HG03135 (cell line): ENCODE results near the gene SLC35A3.
"Not testable (repeated sequence)": the region's sequence is repeated elsewhere in the genome, so short reads cannot be mapped to it uniquely, and the experiment has no call there.

Source experiments
- ATAC-seq: cut with Tn5 transposase; IDR thresholded peaks from one replicate; pipeline ENCODE4 v1.9.1; 2021; ENCODE audit warnings: mild to moderate bottlenecking, moderate library complexity; ENCODE audit not compliant: unreplicated experiment

SLC35A3 gene

DNA sequence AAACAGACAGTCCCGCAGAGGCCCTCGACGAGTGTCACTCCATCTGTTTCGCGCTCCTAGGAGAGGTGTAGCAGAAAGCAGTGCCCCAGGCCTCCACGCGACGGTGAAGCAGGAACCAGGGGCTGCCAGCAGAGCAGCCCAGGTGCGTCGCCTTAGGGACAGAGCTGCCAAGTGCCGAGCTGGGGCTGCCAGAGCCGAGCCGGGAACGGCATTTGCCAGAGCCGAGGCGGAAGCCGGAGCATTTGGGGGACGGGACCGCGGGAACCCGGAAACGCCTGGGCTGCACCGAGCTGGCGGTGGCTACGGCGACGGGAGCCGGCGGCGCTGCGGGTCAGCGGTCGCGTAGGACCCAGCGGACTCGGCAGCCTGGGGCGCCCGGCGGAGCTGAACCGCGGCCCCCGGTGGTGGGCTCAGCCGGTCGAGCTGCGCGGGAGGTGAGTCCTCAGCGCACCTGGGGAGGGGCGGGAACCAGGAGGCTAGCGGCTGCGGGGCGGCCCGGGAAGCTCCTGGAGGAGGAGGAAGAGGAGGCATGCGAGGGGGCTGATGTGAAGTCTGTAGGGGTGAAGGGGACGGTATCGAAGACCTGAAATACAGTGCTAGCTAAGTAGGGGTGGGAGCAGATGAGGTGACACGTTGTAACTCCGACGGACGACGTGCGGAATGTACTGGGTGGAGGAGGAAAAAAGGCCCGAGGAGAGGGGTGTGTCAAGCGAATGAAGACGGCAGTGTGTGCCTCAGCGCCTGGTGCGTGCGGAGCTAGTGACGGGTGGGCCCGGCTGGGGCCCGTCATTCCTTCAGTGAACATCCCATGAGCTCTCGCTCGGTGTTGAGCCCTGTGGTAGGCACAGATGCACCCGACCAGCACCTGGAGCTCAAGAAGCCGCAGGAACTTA lies at the start of gene SLC35A3:
Gene SLC35A3 (plus strand): TSS at position 268 of the 893 bp plus-strand sequence. CDS start 23,559 bp downstream, outside the sequence.
- ATAC-seq = peak; percentile 90

DNA sequence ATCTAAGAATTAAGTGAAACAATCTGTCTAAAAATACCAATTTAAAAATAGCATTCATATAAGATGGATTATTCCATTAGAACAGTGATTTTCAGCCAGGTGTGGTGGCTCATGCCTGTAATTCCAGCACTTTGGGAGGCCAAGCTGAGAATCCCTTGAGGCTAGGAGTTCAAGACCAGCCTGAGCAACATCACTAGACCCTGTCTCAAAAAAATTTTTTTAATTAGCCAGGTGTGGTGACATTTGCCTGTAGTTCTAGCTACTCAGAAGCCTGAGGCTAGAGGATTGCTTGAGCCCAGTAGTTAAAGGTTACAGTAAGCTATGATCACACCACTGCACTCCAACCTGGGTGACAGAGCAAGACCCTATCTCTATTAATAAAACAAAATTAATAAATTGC lies 35.0 kb upstream of the SLC35A3 start:
- ATAC-seq = no peak

DNA sequence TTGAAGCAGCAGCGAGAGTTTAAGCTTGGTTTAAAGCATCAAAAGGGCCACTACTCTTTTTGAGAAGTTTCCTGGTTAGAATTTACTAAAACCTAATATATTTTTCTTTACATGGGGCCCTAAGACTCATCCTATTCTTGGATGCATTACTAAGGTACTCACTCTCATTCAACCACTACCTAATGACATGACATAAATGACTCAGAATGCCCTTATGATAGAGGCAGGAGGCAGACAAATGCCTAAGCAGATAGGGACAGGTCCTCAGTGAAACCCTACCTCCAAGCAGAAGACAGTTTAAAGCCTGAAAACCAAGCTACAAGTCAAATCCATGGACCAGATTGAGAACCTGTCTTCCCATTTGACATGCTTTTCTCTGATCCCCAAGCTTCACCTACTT lies 34.3 kb upstream of the SLC35A3 start:
- ATAC-seq = no peak

DNA sequence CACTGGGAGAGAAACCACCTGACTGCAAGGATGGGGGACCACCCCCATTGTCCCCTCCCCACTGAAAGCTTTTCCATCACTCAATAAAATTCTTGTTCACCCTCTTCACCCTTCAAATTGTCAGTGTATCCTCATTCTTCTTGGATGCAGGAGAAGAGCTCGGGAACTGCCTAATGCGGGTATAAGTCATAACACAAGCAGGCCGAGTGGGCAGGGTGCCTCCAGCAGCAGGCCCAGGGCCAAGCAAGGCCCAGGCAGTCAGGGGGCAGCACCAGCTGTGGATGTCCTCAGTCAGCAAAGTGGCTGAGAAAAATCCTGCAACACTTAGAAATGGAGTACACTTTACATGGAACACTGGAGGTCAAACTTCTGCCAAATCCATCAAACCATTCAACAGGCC lies 33.7 kb upstream of the SLC35A3 start:
- ATAC-seq = no peak

DNA sequence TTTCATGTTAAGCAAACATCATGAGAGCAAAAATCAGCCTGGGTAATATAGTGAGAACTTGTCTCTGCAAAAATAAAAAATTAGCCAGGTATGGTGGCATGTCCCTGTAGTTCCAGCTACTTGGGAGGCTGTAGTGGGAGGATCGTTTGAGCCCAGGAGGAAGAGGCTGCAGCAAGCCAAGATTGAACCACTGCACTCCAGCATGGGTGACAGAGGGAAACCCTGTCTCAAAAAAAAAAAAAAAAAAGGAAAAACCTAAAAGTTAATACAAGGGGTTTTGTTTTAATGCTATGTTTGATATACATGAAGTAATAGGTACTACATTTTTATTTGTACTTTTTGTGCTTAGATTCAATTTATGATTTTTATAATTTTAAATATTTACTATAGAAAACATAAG lies 27.1 kb upstream of the SLC35A3 start:
- no peak for ATAC-seq

DNA sequence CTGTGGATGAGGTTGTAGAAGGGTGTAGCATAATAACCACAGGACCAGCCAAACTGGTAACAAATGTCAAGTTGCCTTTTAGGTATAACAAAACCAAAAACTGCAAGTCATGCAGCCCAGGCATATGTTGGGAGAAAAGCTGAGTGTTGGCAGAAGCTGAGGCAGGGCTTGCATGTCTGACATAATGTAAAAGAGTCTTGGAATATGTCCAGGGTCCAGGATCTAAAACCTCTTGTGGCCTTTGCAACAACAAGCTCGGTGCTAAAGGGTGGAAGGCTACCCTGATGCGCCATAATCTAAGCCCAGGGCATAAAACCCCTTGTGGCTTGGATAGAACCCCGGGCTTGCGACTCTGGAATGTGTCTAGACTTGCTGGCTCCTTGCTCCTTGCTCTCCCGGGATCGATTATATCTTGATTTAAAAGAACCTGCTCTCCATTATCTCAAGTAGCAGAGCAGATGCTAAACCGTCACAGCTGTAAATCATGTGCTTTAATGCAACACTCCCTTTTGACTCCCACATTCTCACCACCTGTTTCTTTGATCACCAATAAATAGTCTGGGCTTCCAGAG lies 26.5 kb upstream of the SLC35A3 start:
- no peak for ATAC-seq

DNA sequence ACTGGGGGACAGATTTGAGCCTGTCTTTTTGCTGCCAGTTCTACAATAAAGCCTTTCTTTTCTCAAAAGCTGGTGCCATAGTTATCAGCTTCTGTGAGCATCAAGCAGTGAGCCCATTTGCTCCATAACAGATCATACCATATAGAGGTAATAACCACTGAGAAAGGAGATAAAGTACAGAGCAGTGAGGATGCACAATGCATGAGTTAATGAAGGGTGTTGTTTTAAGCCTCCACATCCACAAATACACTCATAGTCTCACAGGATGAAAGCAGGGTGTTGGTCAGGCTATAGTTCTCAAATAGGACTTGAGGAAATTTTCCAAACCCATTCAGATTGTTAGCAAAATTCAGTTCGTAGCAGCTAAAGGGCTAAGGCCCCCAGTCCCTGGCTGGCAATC lies 25.6 kb upstream of the SLC35A3 start:
- ATAC-seq = no peak

DNA sequence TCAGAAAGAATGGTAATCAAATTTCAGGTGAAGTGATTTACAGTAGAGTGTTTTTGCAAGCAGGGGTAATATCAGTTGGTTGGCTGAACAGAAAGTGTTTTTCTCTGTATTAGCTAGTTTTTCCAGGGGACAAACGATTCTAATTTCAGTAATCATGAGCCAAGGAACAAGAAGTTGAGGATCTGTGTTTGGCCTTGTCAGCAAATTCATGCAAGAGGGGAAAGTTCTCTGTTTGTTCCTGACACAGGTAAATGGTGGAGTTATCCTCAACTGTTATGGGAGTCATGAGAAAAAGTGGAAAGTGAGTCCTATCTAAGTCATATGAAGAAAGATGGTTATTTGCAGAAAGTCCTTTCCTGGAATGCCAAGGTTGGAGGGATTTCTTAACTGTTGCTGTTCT lies 24.6 kb upstream of the SLC35A3 start:
- ATAC-seq = no peak

DNA sequence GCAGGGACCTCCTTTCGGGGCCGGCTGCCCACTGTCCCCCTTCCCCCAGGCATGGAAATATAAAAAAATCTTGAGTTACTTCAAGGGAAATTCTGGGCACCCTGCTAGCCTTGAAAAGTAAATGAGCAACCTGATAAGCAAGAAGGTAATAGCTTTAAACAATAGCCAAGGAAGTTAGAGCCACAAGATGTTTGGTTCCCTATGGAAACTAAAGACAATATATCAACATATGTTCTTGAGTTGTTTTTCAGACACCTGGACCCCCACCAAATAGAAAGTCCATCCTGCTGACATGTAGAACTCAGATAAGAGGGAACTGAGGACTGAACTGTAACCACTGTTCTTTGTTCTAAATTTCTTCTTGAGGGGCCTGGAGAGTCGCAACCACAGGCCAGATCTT lies 19.3 kb upstream of the SLC35A3 start:
- ATAC-seq = no peak

DNA sequence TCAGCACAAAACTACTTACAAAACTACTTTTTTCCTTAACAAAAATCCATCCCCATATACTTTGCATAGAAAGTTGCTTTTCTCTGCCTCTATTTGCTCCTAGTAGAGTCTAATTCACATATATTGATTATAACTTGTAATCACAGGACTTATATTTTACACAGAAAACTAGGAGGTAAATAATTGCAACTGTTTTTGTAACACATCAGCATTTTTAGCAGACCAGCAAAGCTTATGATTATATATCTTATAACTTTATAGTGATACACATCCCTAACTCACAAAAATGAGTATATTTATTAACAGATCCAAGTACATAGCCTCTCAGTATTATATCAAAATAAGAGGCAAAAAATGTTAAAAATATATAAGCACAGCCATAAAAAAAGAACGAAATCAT lies 17.3 kb upstream of the SLC35A3 start:
- ATAC-seq = no peak

DNA sequence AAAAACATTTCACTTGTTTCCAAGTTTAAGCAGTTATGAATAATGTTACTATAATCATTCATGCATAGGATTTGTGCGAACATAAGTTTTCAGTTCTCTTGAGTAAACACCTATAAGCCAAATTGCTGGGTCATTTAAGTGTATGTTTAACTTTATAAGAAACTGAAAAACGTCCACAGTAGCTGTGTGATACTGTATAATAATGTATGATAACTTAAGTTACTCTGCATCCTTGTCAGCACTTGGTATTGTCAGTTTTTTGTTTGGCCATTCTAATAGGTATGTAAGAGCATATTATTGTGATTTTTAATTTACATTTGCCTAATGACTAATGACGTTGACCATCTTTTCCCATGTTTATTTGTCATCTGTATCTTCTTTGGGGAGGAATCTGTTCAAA lies 14.4 kb upstream of the SLC35A3 start:
- no peak for ATAC-seq

DNA sequence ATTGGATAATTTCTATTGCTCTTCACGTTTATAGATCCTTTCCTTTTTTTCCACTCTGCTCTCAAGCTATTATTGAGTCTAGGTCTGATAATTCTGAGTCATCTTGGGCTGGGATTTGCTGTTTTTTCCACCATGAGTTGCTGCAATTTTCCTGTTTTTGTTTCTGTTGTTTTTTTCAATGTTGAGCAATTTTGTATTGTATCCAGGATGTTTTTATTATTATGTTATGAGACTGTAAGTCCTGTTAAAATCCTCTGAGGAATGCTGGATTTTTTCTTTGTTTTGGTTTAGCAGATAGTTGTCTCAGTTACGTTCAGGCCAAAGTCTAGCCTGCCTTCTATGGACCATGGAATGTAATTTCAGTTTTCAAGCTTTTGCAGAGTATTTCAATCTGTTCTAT lies 13.0 kb upstream of the SLC35A3 start:
- no peak for ATAC-seq

DNA sequence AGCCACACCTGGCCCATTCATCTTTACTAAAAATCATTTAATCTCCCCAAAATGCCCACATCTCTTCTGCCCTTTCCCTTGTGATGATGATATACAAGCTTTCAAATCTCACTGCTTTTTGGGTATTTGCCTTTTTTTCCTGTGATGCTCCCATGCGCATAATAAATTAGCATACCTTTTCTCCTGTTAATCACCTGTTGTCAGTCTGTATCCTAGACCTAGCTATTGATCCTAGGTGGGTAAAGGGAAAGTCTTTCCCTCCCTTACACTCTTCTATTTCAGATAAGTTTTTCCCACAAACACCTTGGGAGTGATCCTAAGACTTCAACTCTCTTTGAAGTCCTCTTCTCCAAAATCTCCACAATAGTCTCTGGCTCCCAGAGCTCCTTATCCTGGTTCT lies 12.0 kb upstream of the SLC35A3 start:
- no peak for ATAC-seq

DNA sequence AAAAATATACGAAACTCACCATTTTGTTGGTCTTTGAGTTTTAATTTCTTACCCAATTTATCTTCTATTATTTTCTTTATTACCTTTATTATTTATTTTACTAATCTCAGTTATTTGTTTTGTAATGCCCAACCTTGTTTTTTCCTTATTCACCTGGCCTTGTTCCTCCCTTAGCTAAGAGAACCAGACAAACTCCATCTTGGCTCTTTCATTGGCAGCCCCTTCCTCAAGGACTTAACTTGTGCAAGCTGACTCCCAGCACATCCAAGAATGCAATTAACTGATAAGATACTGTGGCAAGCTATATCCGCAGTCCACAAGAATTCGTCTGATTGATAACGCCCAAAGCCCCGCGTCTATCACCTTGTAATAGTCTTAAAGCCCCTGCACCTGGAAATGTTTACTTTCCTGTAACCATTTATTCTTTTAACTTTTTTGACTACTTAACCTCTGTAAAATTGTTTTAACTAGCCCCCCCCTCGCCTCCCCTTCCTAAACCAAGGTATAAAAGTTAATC lies 10.5 kb upstream of the SLC35A3 start:
- not testable (repeated sequence) for ATAC-seq

DNA sequence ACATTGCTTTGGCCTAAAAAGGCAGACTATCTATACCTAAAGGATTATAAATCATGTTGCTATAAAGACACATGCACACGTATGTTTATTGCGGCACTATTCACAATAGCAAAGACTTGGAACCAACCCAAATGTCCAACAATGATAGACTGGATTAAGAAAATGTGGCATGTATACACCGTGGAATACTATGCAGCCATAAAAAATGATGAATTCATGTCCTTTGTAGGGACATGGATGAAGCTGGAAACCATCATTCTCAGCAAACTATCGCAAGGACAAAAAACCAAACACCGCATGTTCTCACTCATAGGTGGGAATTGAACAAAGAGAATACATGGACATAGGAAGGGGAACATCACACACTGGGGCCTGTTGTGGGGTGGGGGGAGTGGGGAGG lies 9.5 kb upstream of the SLC35A3 start:
- ATAC-seq = not testable (repeated sequence)

DNA sequence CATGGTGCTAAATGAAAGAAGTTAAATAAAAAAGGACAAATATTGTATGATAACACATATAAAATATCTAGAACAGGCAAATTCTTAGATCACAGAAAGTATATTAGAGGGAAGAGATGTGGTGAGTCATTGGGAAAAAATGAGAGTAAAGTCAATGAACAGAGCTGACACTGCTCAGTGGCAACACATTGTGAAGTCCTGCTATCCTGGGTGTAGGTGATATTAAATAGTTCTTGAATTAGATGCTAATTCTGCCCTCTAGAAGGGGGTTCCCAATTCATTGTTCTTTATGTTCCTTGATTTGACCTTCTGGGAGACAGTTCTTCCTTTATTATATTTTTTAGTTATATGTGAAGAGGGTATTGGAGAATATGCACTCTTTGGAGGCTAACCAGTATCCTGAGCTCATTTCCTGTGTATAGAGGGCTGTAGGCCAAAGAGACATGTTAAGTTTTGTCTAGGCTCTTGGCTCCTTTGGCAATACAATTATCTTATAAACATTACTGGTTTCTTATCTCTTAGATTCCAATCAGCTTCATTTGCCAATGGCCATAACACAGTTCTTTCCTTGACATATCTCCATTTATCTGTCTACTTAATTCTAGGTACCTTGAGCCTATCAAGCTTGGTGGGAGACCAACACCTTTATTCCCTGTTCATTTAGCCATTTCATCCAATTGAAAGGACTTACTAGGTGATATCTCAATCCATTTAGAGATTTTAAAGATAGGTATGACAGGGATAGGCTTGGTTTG lies 6.6 kb upstream of the SLC35A3 start:
- ATAC-seq = no peak

DNA sequence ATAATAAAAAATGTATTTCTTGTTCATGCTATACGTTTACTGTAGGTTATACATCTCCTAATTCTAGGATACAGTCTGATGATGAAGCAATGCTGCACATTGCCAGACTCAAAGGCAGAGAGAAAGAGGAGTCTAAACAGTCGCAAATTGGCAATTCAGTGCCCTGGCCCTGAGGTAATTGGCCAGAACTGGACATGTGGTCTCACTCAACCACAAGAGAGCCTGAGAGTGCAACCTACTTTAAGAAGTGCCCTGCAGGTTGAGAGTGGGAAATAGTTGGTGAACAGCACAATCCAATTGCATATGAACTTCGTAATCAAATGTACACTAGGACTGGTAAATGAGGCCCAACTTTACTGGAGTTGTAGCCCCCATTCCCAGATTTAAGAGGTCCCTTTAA lies 5.0 kb upstream of the SLC35A3 start:
- ATAC-seq = no peak

DNA sequence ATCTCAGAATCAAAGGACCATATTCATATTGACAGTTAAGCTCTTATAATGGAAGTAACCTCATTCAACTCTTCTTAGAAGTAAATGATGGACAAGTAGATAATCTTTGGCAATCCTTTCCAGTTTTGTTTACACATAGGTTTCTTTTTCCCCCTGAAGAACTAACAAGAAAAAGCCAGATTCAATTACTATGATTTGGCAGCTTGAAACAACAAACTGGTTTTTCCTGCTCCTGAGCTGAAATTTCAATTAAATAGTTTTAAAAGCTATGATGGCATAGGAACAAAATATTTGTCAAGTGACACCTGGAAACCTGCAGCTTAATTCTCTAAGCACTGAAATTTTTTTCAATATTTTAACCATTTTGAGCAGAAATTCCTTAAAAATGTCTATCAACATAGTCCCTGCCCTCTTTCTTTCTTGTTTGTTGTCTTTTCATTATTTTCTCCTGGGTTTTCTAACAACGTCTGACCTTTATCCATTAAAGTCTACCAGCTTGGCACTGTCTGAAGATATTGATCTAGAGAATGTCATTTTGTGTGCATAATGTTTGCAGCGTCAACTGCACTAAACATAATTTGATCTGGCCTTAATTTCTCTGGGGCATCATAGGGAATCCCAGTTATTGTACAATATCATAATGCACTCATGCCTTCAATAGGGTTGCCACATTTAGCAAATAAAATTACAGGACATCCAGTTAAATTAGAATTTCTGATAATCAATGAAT lies 4.0 kb upstream of the SLC35A3 start:
- ATAC-seq = no peak

DNA sequence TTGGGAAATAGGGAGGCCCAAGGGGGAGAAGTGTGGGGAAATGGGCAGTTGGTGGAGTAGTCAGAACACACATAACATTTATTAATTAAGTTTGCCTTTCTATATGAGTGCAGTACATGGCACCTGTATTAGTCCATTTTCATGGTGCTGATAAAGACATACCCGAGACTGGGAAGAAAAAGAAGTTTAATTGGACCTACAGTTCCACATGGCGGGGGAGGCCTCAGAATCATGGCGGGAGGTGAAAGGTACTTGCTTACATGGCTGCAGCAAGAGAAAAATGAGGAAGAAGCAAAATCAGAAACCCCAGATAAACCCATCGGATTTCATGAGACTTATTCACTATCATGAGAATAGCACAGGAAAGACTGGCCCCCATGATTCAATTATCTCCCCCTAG lies 1.6 kb upstream of the SLC35A3 start:
- ATAC-seq = no peak

DNA sequence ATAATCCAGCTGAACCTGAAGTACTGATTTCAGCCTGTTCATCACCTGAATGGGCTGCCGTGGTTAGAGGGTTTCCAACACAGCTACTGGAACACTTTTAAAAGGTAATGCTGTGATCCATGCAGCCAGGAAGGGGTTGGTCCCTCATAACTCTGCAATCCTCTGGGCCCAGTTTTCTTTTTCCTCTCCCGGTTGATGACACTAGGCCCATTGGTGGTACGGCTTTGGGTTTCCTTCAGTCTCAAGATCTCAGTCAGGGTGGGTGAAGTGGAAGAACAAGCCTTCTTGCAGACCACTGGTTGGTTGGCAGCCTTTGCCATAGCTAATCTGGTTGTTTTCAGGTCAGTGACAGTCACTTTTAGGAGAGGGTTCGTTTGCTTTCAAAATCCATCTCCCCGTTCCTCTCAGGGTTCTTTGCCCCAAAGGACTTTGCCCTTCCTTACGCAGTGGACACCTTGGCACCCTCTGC lies 502 bp upstream of the SLC35A3 start:
- peak; percentile 14 for ATAC-seq
